Measurements from ENCODE around the gene NAV1.

Gene NAV1

GRCh38 chr1:201506557-201507359, 32.2 kb upstream of the NAV1 start, which contains the start of gene CSRP1:
CSRP1 (minus strand) TSS chr1:201507123; CDS start chr1:201496303, 10,820 bp downstream.
- ChIA-PET CTCF (interaction anchor here (0.6 to 1.5 kb wide), 3 partner anchors 26 to 71 kb away, joined by 3 to 5 read pairs (median 4); no protein-coding TSS in a partner anchor), POLR2A (no interaction called here)
- TF ChIP-seq LEF1 (IDR thresholded peaks at IDR 0.05; ENCODE audit: borderline replicate concordance), result no peak
- TF ChIP-seq SUZ12 (IDR thresholded peaks at IDR 0.05), result no peak
- TF ChIP-seq SP1 (IDR thresholded peaks at IDR 0.05), result no peak
- TF ChIP-seq ELF4 (IDR thresholded peaks at IDR 0.05), result no peak
- DNase-seq (ENCODE audit: extremely low spot score), result no peak

DNA sequence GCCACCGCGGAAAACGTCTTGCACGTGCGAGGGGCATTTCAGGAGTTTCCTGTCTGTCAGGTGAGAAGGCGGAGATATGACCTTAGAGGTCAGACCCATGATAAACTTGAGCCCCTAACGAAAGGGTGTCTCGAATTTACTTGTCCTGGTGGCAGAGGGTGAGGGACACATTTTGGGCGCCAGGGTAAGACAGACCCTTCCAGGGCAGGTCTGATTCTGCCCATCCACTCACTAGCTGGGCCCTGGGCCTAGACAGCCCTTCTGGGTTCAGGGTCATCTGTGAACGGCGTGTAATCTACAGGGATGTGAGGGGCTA, 31.6 kb upstream of the NAV1 start:
- DNase-seq (ENCODE audit: extremely low spot score), result no peak
- ChIA-PET CTCF (no interaction called here), POLR2A (no interaction called here)
- TF ChIP-seq SP1 (IDR thresholded peaks at IDR 0.05) (no peak), TARDBP (IDR thresholded peaks at IDR 0.05) (no peak), PKNOX1 (IDR thresholded peaks at IDR 0.05) (no peak), SUZ12 (IDR thresholded peaks at IDR 0.05) (no peak), ELF4 (IDR thresholded peaks at IDR 0.05) (no peak), ZNF384 (IDR thresholded peaks at IDR 0.05) (no peak), FOXM1 (IDR thresholded peaks at IDR 0.05; ENCODE audit: borderline replicate concordance) (no peak), ARNT (IDR thresholded peaks at IDR 0.05) (no peak)

DNA sequence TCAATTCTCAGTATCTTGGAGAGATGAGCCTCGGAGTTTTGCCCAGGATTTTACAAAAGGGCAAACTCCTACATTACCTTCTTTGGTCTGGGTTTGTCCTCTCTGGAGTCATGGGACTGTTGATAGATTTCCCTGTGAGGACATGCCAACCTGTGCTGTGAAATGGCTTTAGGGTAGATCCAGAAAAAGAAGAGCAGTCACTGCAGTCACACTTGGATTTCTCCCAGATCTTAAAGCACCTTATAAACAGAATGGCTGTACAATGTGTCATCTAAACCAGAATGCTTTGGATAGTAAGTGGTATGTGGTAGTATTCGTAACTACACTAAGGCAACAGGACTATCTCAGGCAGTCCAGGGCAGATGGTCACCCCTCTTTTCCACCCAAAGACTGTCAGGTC, 30.1 kb upstream of the NAV1 start:
- CTCF ChIA-PET, result interaction anchor here (5.8 kb wide), 1 partner anchor 28 kb away, joined by 135 read pairs; no protein-coding TSS in a partner anchor
- POLR2A ChIA-PET, result interaction anchor here (0.8 to 1.0 kb wide), 2 partner anchors 23 to 26 kb away, joined by 3 read pairs; no protein-coding TSS in a partner anchor
- TF ChIP-seq TARDBP (IDR thresholded peaks at IDR 0.05) (no peak), HDGF (IDR thresholded peaks at IDR 0.05; ENCODE audit: borderline replicate concordance) (no peak), FOXA1 (IDR thresholded peaks at IDR 0.05) (no peak), NFRKB (IDR thresholded peaks at IDR 0.05) (no peak), L3MBTL2 (conservative IDR thresholded peaks at IDR 0.05) (no peak), FOXM1 (IDR thresholded peaks at IDR 0.05; ENCODE audit: borderline replicate concordance) (no peak), ARNT (IDR thresholded peaks at IDR 0.05) (no peak), LEF1 (IDR thresholded peaks at IDR 0.05; ENCODE audit: borderline replicate concordance) (no peak), SUZ12 (IDR thresholded peaks at IDR 0.05) (no peak), ZNF384 (IDR thresholded peaks at IDR 0.05) (no peak), PKNOX1 (IDR thresholded peaks at IDR 0.05) (no peak), BHLHE40 (IDR thresholded peaks at IDR 0.05; ENCODE audit: borderline replicate concordance) (no peak), CTBP1 (IDR thresholded peaks at IDR 0.05; ENCODE audit: borderline replicate concordance) (no peak), ELF4 (IDR thresholded peaks at IDR 0.05) (no peak), FOXK2 (IDR thresholded peaks at IDR 0.05) (no peak), SP1 (IDR thresholded peaks at IDR 0.05) (no peak)
- no peak for DNase-seq (ENCODE audit: extremely low spot score)

DNA sequence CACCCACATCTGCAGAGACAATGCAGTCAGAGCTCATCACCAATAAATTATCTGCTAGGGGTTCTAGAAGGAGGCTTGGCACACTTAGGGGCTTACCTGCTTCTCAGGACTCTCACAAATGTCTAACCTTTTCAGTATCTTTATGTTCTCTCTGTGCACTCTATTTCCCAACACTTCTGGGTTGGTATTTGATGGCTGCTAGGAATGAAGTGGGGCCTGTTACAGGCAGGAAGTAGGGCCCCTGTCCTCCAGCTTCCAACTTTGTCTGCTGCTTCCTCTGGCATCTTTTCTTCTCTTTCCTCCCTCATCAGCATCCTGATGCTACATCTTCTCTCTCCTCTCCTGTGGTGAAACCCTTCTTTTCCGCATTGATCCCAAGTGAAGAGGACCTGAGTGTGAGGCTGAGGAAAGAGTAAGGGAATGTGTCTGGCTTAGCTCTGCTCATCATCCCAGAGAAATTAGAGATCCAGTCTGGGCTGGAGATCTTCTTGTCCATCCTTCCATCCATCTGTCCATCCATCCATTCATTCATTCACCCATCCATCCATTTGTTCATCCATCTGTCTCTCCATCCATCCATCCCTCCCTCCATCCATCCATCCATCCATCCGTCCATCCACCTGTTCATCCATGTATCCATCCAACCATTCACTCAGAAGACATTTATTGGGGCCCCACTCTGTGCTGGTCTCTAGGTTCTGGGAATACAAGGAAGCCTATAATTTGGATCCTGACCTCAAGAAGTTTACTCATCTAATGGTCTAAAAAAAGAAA, 29.1 kb upstream of the NAV1 start:
- no peak for TF ChIP-seq ZNF384 (IDR thresholded peaks at IDR 0.05)
- no peak for TF ChIP-seq L3MBTL2 (conservative IDR thresholded peaks at IDR 0.05)
- TF ChIP-seq PKNOX1 (IDR thresholded peaks at IDR 0.05), result no peak
- no peak for TF ChIP-seq SUZ12 (IDR thresholded peaks at IDR 0.05)
- TF ChIP-seq TARDBP (IDR thresholded peaks at IDR 0.05), result no peak
- TF ChIP-seq NFRKB (IDR thresholded peaks at IDR 0.05), result no peak
- no peak for TF ChIP-seq LEF1 (IDR thresholded peaks at IDR 0.05; ENCODE audit: borderline replicate concordance)
- no peak for TF ChIP-seq HDGF (IDR thresholded peaks at IDR 0.05; ENCODE audit: borderline replicate concordance)
- no peak for TF ChIP-seq FOXA1 (IDR thresholded peaks at IDR 0.05)
- no peak for TF ChIP-seq BHLHE40 (IDR thresholded peaks at IDR 0.05; ENCODE audit: borderline replicate concordance)
- no peak for TF ChIP-seq SP1 (IDR thresholded peaks at IDR 0.05)
- TF ChIP-seq FOXK2 (IDR thresholded peaks at IDR 0.05), result no peak
- TF ChIP-seq ARNT (IDR thresholded peaks at IDR 0.05), result no peak
- TF ChIP-seq FOXM1 (IDR thresholded peaks at IDR 0.05; ENCODE audit: borderline replicate concordance), result no peak
- no peak for TF ChIP-seq ELF4 (IDR thresholded peaks at IDR 0.05)
- CTCF ChIA-PET, result interaction anchor here (5.8 kb wide), 1 partner anchor 29 kb away, joined by 135 read pairs; no protein-coding TSS in a partner anchor
- DNase-seq (ENCODE audit: extremely low spot score), result no peak
- POLR2A ChIA-PET, result interaction anchor here (0.8 to 1.0 kb wide), 2 partner anchors 24 to 27 kb away, joined by 3 read pairs; no protein-coding TSS in a partner anchor

- no peak for DNase-seq (ENCODE audit: extremely low spot score)
- ChIA-PET CTCF (interaction anchor here (5.8 kb wide), 1 partner anchor 30 kb away, joined by 135 read pairs; no protein-coding TSS in a partner anchor), POLR2A (no interaction called here)
- TF ChIP-seq SP1 (IDR thresholded peaks at IDR 0.05) (no peak), CTBP1 (IDR thresholded peaks at IDR 0.05; ENCODE audit: borderline replicate concordance) (no peak), ELF4 (IDR thresholded peaks at IDR 0.05) (no peak), ZNF384 (IDR thresholded peaks at IDR 0.05) (no peak), NFRKB (IDR thresholded peaks at IDR 0.05) (no peak), PKNOX1 (IDR thresholded peaks at IDR 0.05) (no peak), FOXK2 (IDR thresholded peaks at IDR 0.05) (no peak), FOXM1 (IDR thresholded peaks at IDR 0.05; ENCODE audit: borderline replicate concordance) (no peak), TARDBP (IDR thresholded peaks at IDR 0.05) (no peak), L3MBTL2 (conservative IDR thresholded peaks at IDR 0.05) (no peak), FOXA1 (IDR thresholded peaks at IDR 0.05) (no peak), HDGF (IDR thresholded peaks at IDR 0.05; ENCODE audit: borderline replicate concordance) (no peak), BHLHE40 (IDR thresholded peaks at IDR 0.05; ENCODE audit: borderline replicate concordance) (no peak), LEF1 (IDR thresholded peaks at IDR 0.05; ENCODE audit: borderline replicate concordance) (no peak), SUZ12 (IDR thresholded peaks at IDR 0.05) (no peak)
Observed at GRCh38 chr1:201510734-201511133, 28.2 kb upstream of the NAV1 start.
